ENCODE results near the gene MFSD1.
A peak's percentile ranks its signal among the peaks of the same experiment; 100 is the strongest.

The MFSD1 gene

DNA sequence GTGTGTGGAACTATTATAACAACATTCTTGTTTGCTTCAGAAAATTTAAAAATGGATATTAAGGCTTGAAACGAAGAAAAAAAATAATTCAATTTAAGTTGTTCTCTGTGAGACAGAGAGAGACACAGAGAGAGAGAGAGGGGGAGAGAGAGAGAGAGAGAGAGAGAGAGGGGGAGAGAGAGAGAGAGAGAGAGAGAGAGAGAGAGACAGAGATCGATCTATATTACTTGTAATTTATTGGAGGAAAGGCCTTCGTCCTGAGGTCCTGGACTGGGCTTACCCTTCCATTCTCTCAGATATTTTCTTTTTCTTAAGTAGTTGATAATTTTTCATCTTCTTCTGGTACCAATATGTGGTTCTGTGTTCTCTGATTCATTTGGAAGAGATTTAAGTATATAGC is 25.9 kb downstream of the MFSD1 start:
- Histone ChIP-seq H3K4me2 (ENCODE audit: low read length) (no peak overlapping the region), H3K36me3 (ENCODE audit: insufficient read depth, low read length) (peaks cover 62% of the 10 kb centered on the region), H3K27me3 (ENCODE audit: control insufficient read depth, insufficient read depth, low read length) (no peaks in the 10 kb centered on the region), H3K9me3 (replicated peaks; ENCODE audit: low read length) (no peaks in the 10 kb centered on the region), H3K4me1 (ENCODE audit: control insufficient read depth, insufficient read depth, low read length) (peaks cover 4% of the 10 kb centered on the region), H3K9ac (ENCODE audit: low read depth, low read length) (no peak overlapping the region), H3K4me3 (ENCODE audit: low read length) (no peak overlapping the region)

DNA sequence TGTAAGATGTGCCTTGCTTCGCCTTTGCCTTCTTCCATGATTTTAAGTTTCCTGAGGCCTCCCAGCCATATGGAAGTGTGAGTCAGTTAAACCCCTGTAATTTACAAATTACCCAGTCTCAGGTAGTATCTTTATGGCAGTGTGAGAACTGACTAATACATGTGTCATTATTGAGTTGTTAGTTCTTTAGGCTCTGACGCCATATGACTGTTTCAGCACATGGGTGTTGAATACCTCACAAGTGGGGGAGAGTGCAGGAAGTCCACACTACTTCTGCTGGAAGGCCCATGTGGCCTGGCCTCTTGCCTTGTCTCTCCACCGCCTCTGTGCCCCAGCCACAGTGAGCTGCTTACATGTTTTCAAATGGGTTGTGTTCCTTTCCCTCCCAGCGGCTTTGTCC is 28.5 kb downstream of the MFSD1 start:
- H3K27me3 ChIP-seq (ENCODE audit: control insufficient read depth, insufficient read depth, low read length) = no peaks in the 10 kb centered on the region
- no peaks in the 10 kb centered on the region for H3K9me3 ChIP-seq (replicated peaks; ENCODE audit: low read length)
- peaks cover 4% of the 10 kb centered on the region for H3K4me1 ChIP-seq (ENCODE audit: control insufficient read depth, insufficient read depth, low read length)
- H3K4me2 ChIP-seq (ENCODE audit: low read length) = no peak overlapping the region
- peaks cover 39% of the 10 kb centered on the region for H3K36me3 ChIP-seq (ENCODE audit: insufficient read depth, low read length)
- H3K9ac ChIP-seq (ENCODE audit: low read depth, low read length) = no peak overlapping the region
- H3K4me3 ChIP-seq (ENCODE audit: low read length) = no peak overlapping the region

DNA sequence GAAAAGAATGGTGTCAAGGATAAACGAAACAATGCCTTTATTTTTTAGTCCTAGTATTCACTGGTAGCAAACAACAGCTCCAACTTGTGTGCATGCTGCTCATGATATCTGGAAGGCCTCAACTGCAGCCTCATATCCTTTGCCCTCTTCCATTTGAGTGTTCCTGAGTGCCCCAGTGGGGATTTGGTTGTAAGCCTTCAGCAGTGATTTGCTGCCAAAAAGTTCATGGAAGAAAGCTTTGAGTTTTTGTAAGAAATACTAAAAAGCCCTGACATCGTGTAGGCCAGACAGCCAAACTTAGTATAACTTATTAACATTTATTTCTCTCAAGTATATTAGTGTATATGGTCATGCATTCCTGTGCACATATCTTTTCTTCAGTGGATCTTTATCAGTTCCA is 30.0 kb downstream of the MFSD1 start:
- no peaks in the 10 kb centered on the region for H3K9me3 ChIP-seq (replicated peaks; ENCODE audit: low read length)

DNA sequence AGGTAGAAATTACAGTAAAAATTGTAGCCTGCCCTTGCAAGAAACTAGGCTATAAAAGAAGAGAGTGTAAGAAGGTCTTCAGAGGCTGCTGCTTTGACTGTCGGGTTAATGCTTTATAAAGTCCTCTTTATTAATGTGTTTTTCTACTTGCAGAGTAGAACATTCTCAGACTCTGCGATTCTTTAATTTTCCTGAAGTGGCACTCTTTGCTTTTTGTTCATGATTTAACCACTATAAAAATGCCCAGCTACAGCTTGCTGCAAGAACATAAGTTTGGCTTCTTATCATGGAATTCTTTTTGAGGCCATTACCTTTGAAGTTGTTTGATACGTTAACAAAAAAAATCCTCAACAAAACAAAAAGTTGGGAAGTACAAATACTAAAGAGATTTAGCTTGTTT is 33.8 kb downstream of the MFSD1 start:
- H3K4me2 ChIP-seq (ENCODE audit: low read length) = no peak overlapping the region
- H3K9me3 ChIP-seq (replicated peaks; ENCODE audit: low read length) = no peaks in the 10 kb centered on the region
- no peaks in the 10 kb centered on the region for H3K4me1 ChIP-seq (ENCODE audit: control insufficient read depth, insufficient read depth, low read length)
- H3K4me3 ChIP-seq (ENCODE audit: low read length) = no peak overlapping the region
- H3K36me3 ChIP-seq (ENCODE audit: insufficient read depth, low read length) = peaks cover 10% of the 10 kb centered on the region
- no peaks in the 10 kb centered on the region for H3K27me3 ChIP-seq (ENCODE audit: control insufficient read depth, insufficient read depth, low read length)
- H3K9ac ChIP-seq (ENCODE audit: low read depth, low read length) = no peak overlapping the region

More for the DNA sequence above, 30.0 kb downstream of the MFSD1 start:
- no peak overlapping the region for H3K4me2 ChIP-seq (ENCODE audit: low read length)
- H3K9ac ChIP-seq (ENCODE audit: low read depth, low read length) = no peak overlapping the region
- peaks cover 34% of the 10 kb centered on the region for H3K36me3 ChIP-seq (ENCODE audit: insufficient read depth, low read length)
- no peak overlapping the region for H3K4me3 ChIP-seq (ENCODE audit: low read length)
- no peaks in the 10 kb centered on the region for H3K27me3 ChIP-seq (ENCODE audit: control insufficient read depth, insufficient read depth, low read length)
- H3K4me1 ChIP-seq (ENCODE audit: control insufficient read depth, insufficient read depth, low read length) = peaks cover 4% of the 10 kb centered on the region

DNA sequence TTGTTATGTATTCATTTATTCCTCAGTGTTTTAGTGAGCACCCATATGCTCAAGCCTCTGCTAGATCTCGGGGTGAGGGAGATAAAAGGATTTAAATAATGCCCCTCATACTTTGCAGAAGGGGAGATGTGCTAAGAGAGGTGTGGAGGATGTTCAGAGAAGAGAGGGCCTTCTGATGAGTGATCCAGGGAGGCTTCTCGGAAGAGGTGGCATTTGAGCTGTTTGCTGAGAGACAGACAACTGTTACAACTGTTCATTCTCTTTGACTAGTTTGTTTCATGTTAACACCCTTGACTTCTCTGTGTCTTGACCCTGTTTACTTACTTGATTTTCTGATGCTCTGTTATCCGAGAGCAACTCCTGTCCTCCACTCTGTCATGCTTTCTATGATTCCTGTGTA is 34.5 kb downstream of the MFSD1 start:
- H3K27me3 ChIP-seq (ENCODE audit: control insufficient read depth, insufficient read depth, low read length) = no peaks in the 10 kb centered on the region
- H3K36me3 ChIP-seq (ENCODE audit: insufficient read depth, low read length) = peaks cover 7% of the 10 kb centered on the region

DNA sequence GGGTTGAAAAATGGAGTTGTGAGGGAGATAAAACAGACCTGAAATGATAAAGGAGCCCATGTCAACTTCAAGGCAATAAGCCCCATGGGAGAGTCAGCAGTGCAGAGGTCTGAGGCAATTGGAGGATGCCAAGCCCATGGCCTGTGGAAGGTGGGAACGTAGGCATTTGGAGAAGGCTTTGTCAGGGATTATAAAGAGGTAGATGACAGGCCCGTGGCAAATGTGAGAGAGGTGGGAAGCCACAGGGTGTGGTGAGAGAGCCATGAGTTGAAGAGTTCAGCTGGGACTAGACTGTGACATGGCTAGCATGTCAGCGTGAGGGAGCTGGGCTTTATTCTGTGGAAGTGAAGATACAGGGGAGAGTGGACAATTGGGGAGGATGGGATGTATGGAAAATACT is 35.4 kb downstream of the MFSD1 start:
- Histone ChIP-seq H3K4me3 (ENCODE audit: low read length) (no peak overlapping the region), H3K4me2 (ENCODE audit: low read length) (no peak overlapping the region), H3K27me3 (ENCODE audit: control insufficient read depth, insufficient read depth, low read length) (no peaks in the 10 kb centered on the region), H3K4me1 (ENCODE audit: control insufficient read depth, insufficient read depth, low read length) (no peaks in the 10 kb centered on the region), H3K36me3 (ENCODE audit: insufficient read depth, low read length) (peaks cover 7% of the 10 kb centered on the region), H3K9ac (ENCODE audit: low read depth, low read length) (no peak overlapping the region), H3K9me3 (replicated peaks; ENCODE audit: low read length) (no peaks in the 10 kb centered on the region)

More for the DNA sequence above, 34.5 kb downstream of the MFSD1 start:
- no peak overlapping the region for H3K4me2 ChIP-seq (ENCODE audit: low read length)
- H3K9ac ChIP-seq (ENCODE audit: low read depth, low read length) = no peak overlapping the region
- H3K4me1 ChIP-seq (ENCODE audit: control insufficient read depth, insufficient read depth, low read length) = no peaks in the 10 kb centered on the region
- no peak overlapping the region for H3K4me3 ChIP-seq (ENCODE audit: low read length)
- H3K9me3 ChIP-seq (replicated peaks; ENCODE audit: low read length) = no peaks in the 10 kb centered on the region

DNA sequence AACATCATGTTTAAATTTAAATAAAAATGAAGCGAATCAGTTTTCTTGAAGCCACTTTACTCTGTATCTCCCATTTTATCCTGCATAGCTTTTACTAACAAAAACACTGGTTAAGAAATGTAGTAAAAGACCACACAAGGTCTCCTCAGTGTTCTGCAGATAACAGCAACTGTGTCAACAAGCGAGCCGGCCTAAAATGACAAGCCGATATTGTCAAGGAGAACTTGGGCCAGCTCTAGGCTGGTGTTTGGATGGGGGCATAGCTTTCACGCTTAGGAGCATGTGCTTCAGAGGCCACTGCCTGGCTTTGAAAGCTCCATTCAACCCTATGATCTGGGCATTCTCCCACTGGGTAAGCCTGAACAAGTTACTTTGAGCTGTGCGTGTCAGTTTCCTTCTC is 38.1 kb downstream of the MFSD1 start:
- no peaks in the 10 kb centered on the region for H3K36me3 ChIP-seq (ENCODE audit: insufficient read depth, low read length)
- no peaks in the 10 kb centered on the region for H3K9me3 ChIP-seq (replicated peaks; ENCODE audit: low read length)
- H3K9ac ChIP-seq (ENCODE audit: low read depth, low read length) = no peak overlapping the region
- H3K4me3 ChIP-seq (ENCODE audit: low read length) = no peak overlapping the region
- H3K4me1 ChIP-seq (ENCODE audit: control insufficient read depth, insufficient read depth, low read length) = no peaks in the 10 kb centered on the region
- no peak overlapping the region for H3K4me2 ChIP-seq (ENCODE audit: low read length)
- H3K27me3 ChIP-seq (ENCODE audit: control insufficient read depth, insufficient read depth, low read length) = no peaks in the 10 kb centered on the region

DNA sequence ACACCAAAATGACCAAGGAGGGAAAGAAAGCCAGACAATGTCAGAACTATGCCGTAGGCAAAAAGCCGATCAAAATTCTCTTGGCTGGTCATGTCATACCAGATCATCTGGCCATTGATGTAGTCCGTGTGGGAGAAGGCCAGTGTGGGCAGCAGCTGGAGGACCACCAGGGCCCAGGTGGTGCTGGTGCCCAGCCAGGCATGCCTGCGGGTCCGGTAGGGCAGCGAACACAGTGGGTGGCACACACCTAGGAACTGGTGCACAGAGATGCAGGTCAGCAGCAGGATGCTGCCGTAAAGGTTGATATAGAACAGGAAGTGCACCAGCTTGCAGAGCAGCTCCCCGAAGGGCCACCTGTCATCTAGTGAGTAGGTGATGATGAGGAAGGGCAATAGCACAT is 39.5 kb downstream of the MFSD1 start:
- no peak overlapping the region for H3K4me3 ChIP-seq (ENCODE audit: low read length)
- no peaks in the 10 kb centered on the region for H3K36me3 ChIP-seq (ENCODE audit: insufficient read depth, low read length)
- no peaks in the 10 kb centered on the region for H3K27me3 ChIP-seq (ENCODE audit: control insufficient read depth, insufficient read depth, low read length)
- H3K9ac ChIP-seq (ENCODE audit: low read depth, low read length) = no peak overlapping the region
- no peaks in the 10 kb centered on the region for H3K4me1 ChIP-seq (ENCODE audit: control insufficient read depth, insufficient read depth, low read length)
- no peaks in the 10 kb centered on the region for H3K9me3 ChIP-seq (replicated peaks; ENCODE audit: low read length)
- H3K4me2 ChIP-seq (ENCODE audit: low read length) = no peak overlapping the region

DNA sequence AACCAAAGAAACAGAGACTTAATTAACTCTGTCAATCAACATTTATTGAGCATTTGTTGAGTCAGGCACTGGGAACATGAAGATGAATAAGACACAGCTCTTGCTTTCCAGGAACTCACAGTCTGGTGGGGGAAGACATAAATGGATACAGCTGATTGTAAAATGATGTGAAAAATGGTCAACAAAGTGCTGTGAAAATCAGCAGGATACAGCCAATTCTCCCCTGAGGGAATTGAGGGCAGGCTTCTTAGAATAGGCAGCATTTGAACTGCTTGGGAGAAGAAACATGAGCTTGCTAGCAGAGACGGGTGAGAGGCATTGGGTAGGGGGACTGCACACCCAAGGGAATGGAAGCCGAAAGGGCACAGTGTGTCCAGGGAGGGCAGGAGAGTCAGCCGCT is 41.1 kb downstream of the MFSD1 start:
- no peak overlapping the region for H3K4me2 ChIP-seq (ENCODE audit: low read length)
- peaks cover 11% of the 10 kb centered on the region for H3K4me1 ChIP-seq (ENCODE audit: control insufficient read depth, insufficient read depth, low read length)
- no peak overlapping the region for H3K9ac ChIP-seq (ENCODE audit: low read depth, low read length)
- no peaks in the 10 kb centered on the region for H3K27me3 ChIP-seq (ENCODE audit: control insufficient read depth, insufficient read depth, low read length)
- H3K36me3 ChIP-seq (ENCODE audit: insufficient read depth, low read length) = no peaks in the 10 kb centered on the region
- no peak overlapping the region for H3K4me3 ChIP-seq (ENCODE audit: low read length)
- H3K9me3 ChIP-seq (replicated peaks; ENCODE audit: low read length) = no peaks in the 10 kb centered on the region

DNA sequence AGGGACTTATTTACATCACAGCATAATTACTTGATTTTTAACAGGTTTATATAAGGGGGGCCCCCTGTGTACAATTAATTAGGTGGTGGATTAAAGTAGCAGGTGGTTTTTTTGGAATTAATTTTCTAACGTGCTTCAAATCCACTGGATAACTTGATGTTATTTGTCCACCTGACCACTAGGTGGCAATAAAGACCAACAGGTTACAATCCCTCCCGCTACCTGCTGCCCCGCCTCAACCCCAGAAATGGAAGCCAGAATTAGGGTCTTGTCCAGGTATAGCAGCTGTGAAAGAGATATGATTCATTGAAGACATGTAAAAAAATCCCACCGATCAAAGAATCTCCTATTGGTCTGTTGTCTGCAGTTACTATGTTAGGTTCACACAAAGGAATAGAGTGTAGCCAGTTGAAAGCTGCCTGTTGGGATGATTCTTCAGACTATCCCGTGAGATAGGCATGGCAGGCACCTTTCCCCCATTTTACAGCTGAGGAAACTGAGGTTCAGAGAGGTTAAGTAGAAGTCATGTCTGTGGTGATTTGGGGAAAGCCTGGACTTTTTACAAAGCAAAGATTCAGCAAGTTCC is 44.0 kb downstream of the MFSD1 start:
- Histone ChIP-seq H3K27me3 (ENCODE audit: control insufficient read depth, insufficient read depth, low read length) (no peaks in the 10 kb centered on the region), H3K9me3 (replicated peaks; ENCODE audit: low read length) (no peaks in the 10 kb centered on the region), H3K4me3 (ENCODE audit: low read length) (no peak overlapping the region), H3K36me3 (ENCODE audit: insufficient read depth, low read length) (no peaks in the 10 kb centered on the region), H3K9ac (ENCODE audit: low read depth, low read length) (no peak overlapping the region), H3K4me2 (ENCODE audit: low read length) (no peak overlapping the region), H3K4me1 (ENCODE audit: control insufficient read depth, insufficient read depth, low read length) (peaks cover 12% of the 10 kb centered on the region)

DNA sequence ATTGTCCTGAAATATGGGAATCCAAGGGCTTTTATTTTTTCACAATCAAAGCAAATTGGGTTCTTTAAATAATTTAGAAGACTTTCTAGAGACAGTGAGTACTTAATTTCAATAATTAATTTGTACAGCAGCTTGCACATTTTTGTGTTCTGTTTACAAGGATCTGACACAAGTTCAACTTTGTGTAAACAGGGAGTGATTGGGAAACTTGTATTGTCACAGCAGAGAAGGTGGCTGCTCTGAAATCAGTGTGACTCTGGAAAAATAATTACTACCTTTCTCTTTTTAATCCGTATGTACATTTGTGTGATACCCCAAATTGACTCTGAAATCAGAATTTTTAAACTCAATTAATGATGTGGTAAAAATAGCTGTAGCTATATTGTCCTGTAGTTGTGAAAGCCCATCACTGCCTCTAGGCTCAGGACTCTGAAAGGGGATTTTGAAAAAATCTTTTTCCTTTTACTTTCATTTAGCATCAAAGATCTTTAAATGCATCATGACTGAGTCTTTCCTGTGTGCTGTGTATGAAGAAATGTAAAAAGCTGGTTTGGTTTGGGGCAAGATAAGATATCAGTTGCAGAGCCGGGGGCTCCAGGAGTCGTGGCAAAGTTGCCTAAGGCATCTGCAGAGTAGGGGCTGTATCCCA is 45.1 kb downstream of the MFSD1 start:
- H3K9me3 ChIP-seq (replicated peaks; ENCODE audit: low read length) = no peaks in the 10 kb centered on the region
- H3K4me1 ChIP-seq (ENCODE audit: control insufficient read depth, insufficient read depth, low read length) = peaks cover 12% of the 10 kb centered on the region
- no peak overlapping the region for H3K9ac ChIP-seq (ENCODE audit: low read depth, low read length)
- H3K4me2 ChIP-seq (ENCODE audit: low read length) = peak overlapping the region; percentile 10
- no peaks in the 10 kb centered on the region for H3K27me3 ChIP-seq (ENCODE audit: control insufficient read depth, insufficient read depth, low read length)
- no peak overlapping the region for H3K4me3 ChIP-seq (ENCODE audit: low read length)
- H3K36me3 ChIP-seq (ENCODE audit: insufficient read depth, low read length) = no peaks in the 10 kb centered on the region

DNA sequence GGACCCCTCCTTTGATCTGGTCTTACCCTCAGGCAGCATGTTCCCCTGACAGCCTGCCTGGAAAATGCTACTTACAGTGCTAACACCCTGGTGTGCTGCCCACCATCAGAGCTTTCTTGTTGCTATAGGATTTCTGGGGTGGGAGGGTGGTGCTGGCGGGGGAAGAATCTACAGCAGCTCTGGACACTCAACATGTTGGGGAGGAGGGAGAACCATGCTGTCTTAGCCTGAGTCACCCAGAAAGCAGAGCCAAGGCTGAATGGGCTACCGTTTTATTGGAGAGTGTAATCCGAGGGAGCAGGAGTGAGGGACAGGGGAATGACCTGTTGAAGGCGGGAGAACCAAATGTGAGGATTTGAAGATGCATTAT is 45.6 kb downstream of the MFSD1 start:
- H3K36me3 ChIP-seq (ENCODE audit: insufficient read depth, low read length) = no peaks in the 10 kb centered on the region
- H3K27me3 ChIP-seq (ENCODE audit: control insufficient read depth, insufficient read depth, low read length) = no peaks in the 10 kb centered on the region
- peak overlapping the region; percentile 38 for H3K4me2 ChIP-seq (ENCODE audit: low read length)
- no peaks in the 10 kb centered on the region for H3K9me3 ChIP-seq (replicated peaks; ENCODE audit: low read length)
- H3K4me1 ChIP-seq (ENCODE audit: control insufficient read depth, insufficient read depth, low read length) = peaks cover 12% of the 10 kb centered on the region
- H3K9ac ChIP-seq (ENCODE audit: low read depth, low read length) = no peak overlapping the region
- H3K4me3 ChIP-seq (ENCODE audit: low read length) = no peak overlapping the region

All from skeletal muscle satellite cell (primary cell).